Neutrophil (primary cell): ENCODE results near the gene SPINK9.
"Not testable (repeated sequence)": the region's sequence is repeated elsewhere in the genome, so short reads cannot be mapped to it uniquely, and the experiment has no call there.

Experiments used
- H3K27ac ChIP-seq: fragments of 200-600 bp; sonication (generic); 2 replicates; pipeline ENCODE4 v1.5.1; 2016; ENCODE audit warnings: mild to moderate bottlenecking, moderate library complexity
- H3K27me3 ChIP-seq: fragments of 200-600 bp; sonication (generic); 2 replicates; pipeline ENCODE4 v1.6.0; 2016; ENCODE audit warnings: mild to moderate bottlenecking
- H3K36me3 ChIP-seq: fragments of 200-600 bp; sonication (generic); 2 replicates; pipeline ENCODE4 v1.5.1; 2017
- H3K4me1 ChIP-seq, 2 experiments: fragments of 200-600 bp in 1 of 2; sonication (generic) in 1 of 2; 1 replicate in 1 of 2; 2 replicates in 1 of 2; pipeline versions ENCODE4 v1.5.1 to v1.6.1; 2013 to 2016; ENCODE audit warnings: low read depth in 1 of 2, low read length in 1 of 2, mild to moderate bottlenecking in 1 of 2, moderate library complexity in 1 of 2; ENCODE audit not compliant: control insufficient read depth in 1 of 2, insufficient read depth in 1 of 2
- H3K4me3 ChIP-seq, 2 experiments: fragments of 200-600 bp in 1 of 2; sonication (generic) in 1 of 2; 1 replicate in 1 of 2; 2 replicates in 1 of 2; pipeline ENCODE4 v1.5.1; 2013 to 2016; ENCODE audit warnings: low read depth in 1 of 2, low read length in 1 of 2, mild to moderate bottlenecking in 1 of 2, moderate library complexity in 1 of 2
- H3K9me3 ChIP-seq: fragments of 200-600 bp; sonication (generic); 2 replicates; pipeline ENCODE4 v1.5.1; 2016
- CTCF ChIP-seq: fragments of 200-600 bp; sonication (generic); IDR thresholded peaks from 2 replicates; pipeline ENCODE4 v1.5.1; 2016; ENCODE audit warnings: antibody characterized with exemption

The SPINK9 gene

GRCh38 chr5:148309746-148310145 lies 25.6 kb upstream of the SPINK9 start:
- no peaks in the 10 kb centered on the region for H3K27me3 ChIP-seq
- no peaks in the 10 kb centered on the region for H3K36me3 ChIP-seq
- no peaks in the 10 kb centered on the region for H3K4me1 ChIP-seq
- H3K4me3 ChIP-seq, result no peak overlapping the region
- no peak for TF ChIP-seq CTCF
- no peaks in the 10 kb centered on the region for H3K9me3 ChIP-seq
- no peak overlapping the region for H3K27ac ChIP-seq

DNA sequence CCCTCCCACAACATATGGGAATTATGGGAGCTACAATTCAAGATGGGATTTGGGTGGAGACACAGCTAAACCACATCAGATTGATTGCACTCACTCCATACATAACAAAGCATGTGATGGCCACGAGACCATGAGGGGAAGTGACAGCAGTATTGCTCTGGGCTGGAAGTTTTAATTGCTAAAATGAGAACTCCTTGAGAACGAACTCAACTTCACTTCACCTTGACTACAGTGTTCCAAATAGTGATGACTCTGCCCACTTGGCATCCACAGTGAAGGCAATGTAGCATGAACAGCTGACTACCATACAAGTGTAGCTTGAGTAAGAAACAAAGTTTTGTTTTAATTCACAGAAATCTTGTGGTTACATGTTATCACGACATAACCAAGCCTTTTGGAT lies 23.9 kb upstream of the SPINK9 start:
- no peak overlapping the region for H3K4me3 ChIP-seq
- no peaks in the 10 kb centered on the region for H3K4me1 ChIP-seq
- H3K9me3 ChIP-seq, result no peaks in the 10 kb centered on the region
- no peaks in the 10 kb centered on the region for H3K27me3 ChIP-seq
- H3K36me3 ChIP-seq, result no peaks in the 10 kb centered on the region
- no peak for TF ChIP-seq CTCF
- no peak overlapping the region for H3K27ac ChIP-seq

DNA sequence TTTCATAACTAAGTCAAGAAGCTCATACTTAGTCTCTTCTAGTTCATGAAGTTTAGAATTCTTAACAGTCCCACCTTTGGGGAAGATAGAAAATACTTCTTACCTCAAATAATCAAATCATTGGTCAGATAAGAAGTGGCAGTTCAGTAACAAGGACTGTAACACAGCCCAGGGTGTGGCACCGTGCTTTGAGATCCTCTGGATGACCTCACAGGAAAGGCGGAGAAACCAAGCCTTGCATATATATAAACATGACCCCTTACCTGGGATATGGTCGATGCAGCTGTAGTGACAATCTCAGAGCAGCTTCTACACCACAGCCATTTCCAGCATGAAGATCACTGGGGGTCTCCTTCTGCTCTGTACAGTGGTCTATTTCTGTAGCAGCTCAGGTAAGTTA lies 23.2 kb upstream of the SPINK9 start, which contains the start of gene SPINK7:
SPINK7 (plus strand) TSS at position 271 of the 400 bp plus-strand sequence; CDS start at position 332, 61 bp downstream.
- no peaks in the 10 kb centered on the region for H3K4me1 ChIP-seq
- no peaks in the 10 kb centered on the region for H3K9me3 ChIP-seq
- H3K36me3 ChIP-seq, result no peaks in the 10 kb centered on the region
- H3K27ac ChIP-seq, result no peak within 1 kb of the TSS
- TF ChIP-seq CTCF, result no peak
- no peaks in the 10 kb centered on the region for H3K27me3 ChIP-seq
- no peak within 1 kb of the TSS for H3K4me3 ChIP-seq

GRCh38 chr5:148314187-148314586 lies 21.2 kb upstream of the SPINK9 start:
- no peak overlapping the region for H3K27ac ChIP-seq
- no peaks in the 10 kb centered on the region for H3K9me3 ChIP-seq
- H3K4me1 ChIP-seq, result no peaks in the 10 kb centered on the region
- no peak for TF ChIP-seq CTCF
- no peak overlapping the region for H3K4me3 ChIP-seq
- H3K27me3 ChIP-seq, result no peaks in the 10 kb centered on the region
- H3K36me3 ChIP-seq, result no peaks in the 10 kb centered on the region

DNA sequence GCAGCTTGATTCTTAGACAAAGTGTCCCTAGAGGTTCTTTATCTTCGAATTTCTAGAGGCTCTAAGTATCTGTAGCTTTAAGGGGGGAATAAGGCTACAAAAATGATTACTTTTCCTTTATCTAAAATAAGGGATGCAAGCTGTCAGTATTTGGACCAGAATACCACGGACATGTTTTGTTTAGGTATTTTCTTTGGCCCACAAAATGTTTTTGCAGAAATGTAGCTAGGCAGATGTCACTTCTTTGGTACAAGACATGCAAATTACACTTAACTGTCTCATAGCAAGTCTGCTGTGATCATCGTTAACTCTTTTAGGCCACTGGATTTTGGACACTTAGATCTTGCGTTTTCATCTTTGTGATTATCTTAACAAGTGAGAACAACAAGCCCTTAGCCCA lies 20.6 kb upstream of the SPINK9 start:
- TF ChIP-seq CTCF, result no peak
- H3K27me3 ChIP-seq, result no peaks in the 10 kb centered on the region
- no peaks in the 10 kb centered on the region for H3K4me1 ChIP-seq
- no peaks in the 10 kb centered on the region for H3K9me3 ChIP-seq
- no peak overlapping the region for H3K4me3 ChIP-seq
- no peaks in the 10 kb centered on the region for H3K36me3 ChIP-seq
- H3K27ac ChIP-seq, result no peak overlapping the region

DNA sequence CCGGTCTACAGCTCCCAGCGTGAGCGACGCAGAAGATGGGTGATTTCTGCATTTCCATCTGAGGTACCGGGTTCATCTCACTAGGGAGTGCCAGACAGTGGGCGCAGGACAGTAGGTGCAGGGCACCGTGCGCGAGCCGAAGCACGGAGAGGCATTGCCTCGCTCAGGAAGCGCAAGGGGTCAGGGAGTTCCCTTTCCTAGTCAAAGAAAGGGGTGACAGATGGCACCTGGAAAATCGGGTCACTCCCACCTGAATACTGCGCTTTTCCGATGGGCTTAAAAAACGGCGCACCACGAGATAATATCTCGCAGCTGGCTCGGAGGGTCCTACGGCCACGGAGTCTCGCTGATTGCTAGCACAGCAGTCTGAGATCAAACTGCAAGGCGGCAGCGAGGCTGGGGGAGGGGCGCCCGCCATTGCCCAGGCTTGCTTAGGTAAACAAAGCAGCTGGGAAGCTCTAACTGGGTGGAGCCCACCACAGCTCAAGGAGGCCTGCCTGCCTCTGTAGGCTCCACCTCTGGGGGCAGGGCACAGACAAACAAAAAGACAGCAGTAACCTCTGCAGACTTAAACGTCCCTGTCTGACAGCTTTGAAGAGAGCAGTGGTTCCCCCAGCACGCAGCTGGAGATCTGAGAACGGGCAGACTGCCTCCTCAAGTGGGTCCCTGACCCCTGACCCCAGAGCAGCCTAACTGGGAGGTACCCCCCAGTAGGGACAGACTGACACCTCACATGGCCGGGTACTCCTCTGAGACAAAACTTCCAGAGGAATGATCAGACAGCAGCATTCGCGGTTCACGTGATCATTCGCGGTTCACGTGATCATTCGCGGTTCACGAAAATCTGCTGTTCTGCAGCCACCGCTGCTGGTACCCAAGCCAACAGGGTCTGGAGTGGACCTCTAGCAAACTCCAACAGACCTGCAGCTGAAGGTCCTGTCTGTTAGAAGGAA lies 15.1 kb upstream of the SPINK9 start:
- not testable (repeated sequence) for H3K27ac ChIP-seq, H3K4me1 ChIP-seq, H3K36me3 ChIP-seq, H3K27me3 ChIP-seq, H3K9me3 ChIP-seq
- peak overlapping the region; percentile 24 to 37 for H3K4me3 ChIP-seq
